ENCODE results near the gene SWI5.

DNA sequence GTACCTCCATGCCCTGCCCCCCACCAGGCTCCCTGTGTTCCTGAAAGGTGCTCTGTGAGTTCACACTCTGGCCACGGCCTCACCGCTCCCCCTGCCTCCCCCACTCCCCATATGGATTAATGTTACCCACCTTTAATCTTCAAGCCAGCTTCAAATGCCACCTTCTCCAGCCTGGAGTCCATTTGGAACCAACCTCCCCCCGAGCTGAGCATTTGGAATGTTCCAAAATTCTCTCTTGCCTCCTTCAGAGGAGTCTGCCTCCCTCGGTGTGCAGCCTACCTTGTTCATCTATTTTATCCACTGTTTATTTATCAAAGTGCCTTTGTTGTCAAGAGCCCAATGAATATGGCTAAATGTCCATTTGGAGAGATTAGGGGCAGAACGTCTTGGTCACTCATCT, 4.6 kb upstream of the SWI5 start:
- TF ChIP-seq, protein P1, sequence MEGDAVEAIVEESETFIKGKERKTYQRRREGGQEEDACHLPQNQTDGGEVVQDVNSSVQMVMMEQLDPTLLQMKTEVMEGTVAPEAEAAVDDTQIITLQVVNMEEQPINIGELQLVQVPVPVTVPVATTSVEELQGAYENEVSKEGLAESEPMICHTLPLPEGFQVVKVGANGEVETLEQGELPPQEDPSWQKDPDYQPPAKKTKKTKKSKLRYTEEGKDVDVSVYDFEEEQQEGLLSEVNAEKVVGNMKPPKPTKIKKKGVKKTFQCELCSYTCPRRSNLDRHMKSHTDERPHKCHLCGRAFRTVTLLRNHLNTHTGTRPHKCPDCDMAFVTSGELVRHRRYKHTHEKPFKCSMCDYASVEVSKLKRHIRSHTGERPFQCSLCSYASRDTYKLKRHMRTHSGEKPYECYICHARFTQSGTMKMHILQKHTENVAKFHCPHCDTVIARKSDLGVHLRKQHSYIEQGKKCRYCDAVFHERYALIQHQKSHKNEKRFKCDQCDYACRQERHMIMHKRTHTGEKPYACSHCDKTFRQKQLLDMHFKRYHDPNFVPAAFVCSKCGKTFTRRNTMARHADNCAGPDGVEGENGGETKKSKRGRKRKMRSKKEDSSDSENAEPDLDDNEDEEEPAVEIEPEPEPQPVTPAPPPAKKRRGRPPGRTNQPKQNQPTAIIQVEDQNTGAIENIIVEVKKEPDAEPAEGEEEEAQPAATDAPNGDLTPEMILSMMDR (IDR thresholded peaks at IDR 0.05): no peak
- no peak for TF ChIP-seq POLR2A (IDR thresholded peaks at IDR 0.05)
